GM21786 (cell line): ENCODE results near the gene ANKRD63.

Source experiments
- ATAC-seq: cut with Tn5 transposase; IDR thresholded peaks from one replicate; pipeline ENCODE4 v1.9.1; 2021; ENCODE audit not compliant: unreplicated experiment

The ANKRD63 gene

GRCh38 chr15:40245666-40246450, 37.0 kb downstream of the ANKRD63 start:
- no peak for ATAC-seq

GRCh38 chr15:40244961-40245523, 37.8 kb downstream of the ANKRD63 start:
- no peak for ATAC-seq

- no peak for ATAC-seq
These were observed 39.6 kb downstream of the ANKRD63 start for GRCh38 chr15:40243126-40243810.

GRCh38 chr15:40242601-40243000, 40.3 kb downstream of the ANKRD63 start:
- ATAC-seq = no peak

GRCh38 chr15:40242213-40242599, 40.7 kb downstream of the ANKRD63 start:
- no peak for ATAC-seq

- ATAC-seq = no peak
These were observed 41.3 kb downstream of the ANKRD63 start for GRCh38 chr15:40241269-40242212.

- ATAC-seq = no peak
These were observed 42.1 kb downstream of the ANKRD63 start for GRCh38 chr15:40240619-40241221.

GRCh38 chr15:40239693-40240618, 42.9 kb downstream of the ANKRD63 start:
- no peak for ATAC-seq

GRCh38 chr15:40239404-40239692, 43.5 kb downstream of the ANKRD63 start:
- ATAC-seq = no peak

- ATAC-seq = no peak
These were observed 44.1 kb downstream of the ANKRD63 start, which contains the start of gene PAK6 for GRCh38 chr15:40238532-40239403. TSS of gene PAK6 (plus strand) at chr15:40239063. CDS start at chr15:40264786, 25,723 bp downstream.

- no peak for ATAC-seq
These were observed 47.5 kb downstream of the ANKRD63 start for GRCh38 chr15:40235201-40235885.

GRCh38 chr15:40234783-40235182, 48.1 kb downstream of the ANKRD63 start:
- ATAC-seq = no peak

GRCh38 chr15:40233727-40234577, 48.9 kb downstream of the ANKRD63 start:
- ATAC-seq = no peak

GRCh38 chr15:40232625-40233070, 50.2 kb downstream of the ANKRD63 start:
- no peak for ATAC-seq
